OCI-LY1 (cell line): Measurements from ENCODE around the gene HDAC10.

Experiments used
- H2AFZ ChIP-seq: fragments of 200-600 bp; sonication (generic), shearing (Covaris generic); 2 replicates; pipeline ENCODE4 v1.6.0; 2014; ENCODE audit warnings: antibody characterized with exemption, mild to moderate bottlenecking, low read length
- H3F3A ChIP-seq: fragments of 200-600 bp; sonication (generic), shearing (Covaris generic); 2 replicates; pipeline ENCODE4 v1.6.0; 2014; ENCODE audit warnings: mild to moderate bottlenecking, antibody characterized with exemption, low read length, moderate library complexity; ENCODE audit not compliant: insufficient read depth
- H3K27ac ChIP-seq: fragments of 200-600 bp; sonication (generic); 2 replicates; pipeline ENCODE4 v1.5.1; 2014; ENCODE audit warnings: low read length, mixed run types, mild to moderate bottlenecking, low read depth; ENCODE audit not compliant: poor library complexity, severe bottlenecking
- H3K27me3 ChIP-seq: fragments of 200-600 bp; sonication (generic); 2 replicates; pipeline ENCODE4 v1.6.0; 2014; ENCODE audit warnings: antibody characterized with exemption, mild to moderate bottlenecking, low read length, moderate library complexity; ENCODE audit not compliant: insufficient read depth
- H3K36me3 ChIP-seq: fragments of 200-600 bp; sonication (generic); 2 replicates; pipeline ENCODE4 v1.6.1; 2014; ENCODE audit warnings: mild to moderate bottlenecking, antibody characterized with exemption, low read length, moderate library complexity, mixed read lengths; ENCODE audit not compliant: insufficient read depth
- H3K4me1 ChIP-seq: fragments of 200-600 bp; sonication (generic); 2 replicates; pipeline ENCODE4 v1.5.1; 2014; ENCODE audit warnings: mild to moderate bottlenecking, low read length, moderate library complexity; ENCODE audit not compliant: insufficient read depth, severe bottlenecking
- H3K4me2 ChIP-seq: fragments of 200-600 bp; sonication (generic), shearing (Covaris generic); 2 replicates; pipeline ENCODE4 v1.6.1; 2014; ENCODE audit warnings: low read length
- H3K4me3 ChIP-seq: fragments of 200-600 bp; sonication (generic); 2 replicates; pipeline ENCODE4 v1.5.1; 2014; ENCODE audit warnings: low read length, low read depth, mild to moderate bottlenecking, mixed read lengths; ENCODE audit not compliant: poor library complexity, severe bottlenecking
- H3K79me2 ChIP-seq: fragments of 200-600 bp; shearing (Covaris generic); 2 replicates; pipeline ENCODE4 v1.6.1; 2016; ENCODE audit warnings: mixed run types, low read length, mixed read lengths; ENCODE audit not compliant: insufficient read depth
- H3K9ac ChIP-seq: fragments of 200-600 bp; sonication (generic), shearing (Covaris generic); 2 replicates; pipeline ENCODE4 v1.6.1; 2014; ENCODE audit warnings: mild to moderate bottlenecking, low read length, mixed read lengths
- H3K9me2 ChIP-seq: fragments of 200-600 bp; sonication (generic), shearing (Covaris generic); 2 replicates; pipeline ENCODE4 v1.6.1; 2014; ENCODE audit warnings: low read depth, mild to moderate bottlenecking, low read length, mixed read lengths
- H3K9me3 ChIP-seq: fragments of 200-600 bp; shearing (Covaris generic); 2 replicates; pipeline ENCODE4 v1.6.1; 2014; ENCODE audit warnings: low read length, mixed read lengths
- H4K20me1 ChIP-seq: fragments of 200-600 bp; sonication (generic), shearing (Covaris generic); 2 replicates; pipeline ENCODE4 v1.6.0; 2016; ENCODE audit warnings: mild to moderate bottlenecking, low read length; ENCODE audit not compliant: insufficient read depth
- EZH2 ChIP-seq: fragments of 200-600 bp; sonication (generic), shearing (Covaris generic); IDR thresholded peaks from 2 replicates; pipeline ENCODE4 v1.8.0; 2017; ENCODE audit warnings: borderline replicate concordance, mixed run types, mild to moderate bottlenecking, antibody characterized with exemption, low read length, moderate library complexity, mixed read lengths
- TF ChIP-seq, protein P1 (sequence below): fragments of 200-600 bp; sonication (generic), shearing (Covaris generic); IDR thresholded peaks from 2 replicates; pipeline ENCODE4 v1.5.1; 2017; ENCODE audit warnings: mild to moderate bottlenecking, antibody characterized with exemption, low read length, moderate library complexity, mixed read lengths

The HDAC10 gene

GRCh38 chr22:50298937-50299784 lies 48.1 kb upstream of the HDAC10 start:
- Histone ChIP-seq H2AFZ (no peak overlapping the region), H3K27ac (no peak overlapping the region), H3K4me1 (peaks cover 11% of the 10 kb centered on the region), H3K36me3 (no peaks in the 10 kb centered on the region), H3K4me3 (peak overlapping the region; percentile 53), H4K20me1 (no peaks in the 10 kb centered on the region), H3K4me2 (peak overlapping the region; percentile 71), H3K9me3 (no peaks in the 10 kb centered on the region), H3F3A (0 out of 2 replicates have a peak, but pooled peaks cover 3% of the 10 kb centered on the region), H3K79me2 (no peaks in the 10 kb centered on the region), H3K27me3 (peaks cover 23% of the 10 kb centered on the region), H3K9me2 (no peaks in the 10 kb centered on the region), H3K9ac (0 out of 2 replicates have a peak overlapping the region, but pooled peaks have one; percentile 22)
- no peak for TF ChIP-seq EZH2

DNA sequence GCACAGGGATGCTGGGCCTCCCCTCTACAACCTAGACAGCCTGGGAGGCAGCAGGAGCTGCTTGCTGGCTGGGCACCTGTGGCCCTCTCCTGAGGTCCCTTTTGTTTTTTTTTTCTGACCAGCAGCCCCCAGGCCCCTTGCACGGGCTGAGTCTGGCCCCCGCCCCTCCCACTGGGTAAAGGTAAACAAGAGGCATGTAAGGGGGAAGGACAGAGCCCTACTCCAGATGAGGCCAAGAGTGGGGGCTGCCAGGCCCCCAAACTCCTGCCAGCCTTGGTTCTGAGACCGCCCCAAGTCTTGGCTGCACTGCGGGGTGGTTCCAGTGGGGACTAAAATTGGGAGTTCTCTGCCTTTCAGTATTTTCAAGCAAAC lies 47.2 kb upstream of the HDAC10 start:
- Histone ChIP-seq H3K4me1 (peaks cover 14% of the 10 kb centered on the region), H2AFZ (no peak overlapping the region), H3K4me2 (no peak overlapping the region), H3F3A (0 out of 2 replicates have a peak, but pooled peaks cover 3% of the 10 kb centered on the region), H3K79me2 (no peaks in the 10 kb centered on the region), H3K27me3 (peaks cover 24% of the 10 kb centered on the region), H3K9ac (no peak overlapping the region), H3K9me3 (no peaks in the 10 kb centered on the region), H4K20me1 (no peaks in the 10 kb centered on the region), H3K27ac (no peak overlapping the region), H3K4me3 (no peak overlapping the region), H3K36me3 (no peaks in the 10 kb centered on the region), H3K9me2 (no peaks in the 10 kb centered on the region)
- TF ChIP-seq, protein P1, sequence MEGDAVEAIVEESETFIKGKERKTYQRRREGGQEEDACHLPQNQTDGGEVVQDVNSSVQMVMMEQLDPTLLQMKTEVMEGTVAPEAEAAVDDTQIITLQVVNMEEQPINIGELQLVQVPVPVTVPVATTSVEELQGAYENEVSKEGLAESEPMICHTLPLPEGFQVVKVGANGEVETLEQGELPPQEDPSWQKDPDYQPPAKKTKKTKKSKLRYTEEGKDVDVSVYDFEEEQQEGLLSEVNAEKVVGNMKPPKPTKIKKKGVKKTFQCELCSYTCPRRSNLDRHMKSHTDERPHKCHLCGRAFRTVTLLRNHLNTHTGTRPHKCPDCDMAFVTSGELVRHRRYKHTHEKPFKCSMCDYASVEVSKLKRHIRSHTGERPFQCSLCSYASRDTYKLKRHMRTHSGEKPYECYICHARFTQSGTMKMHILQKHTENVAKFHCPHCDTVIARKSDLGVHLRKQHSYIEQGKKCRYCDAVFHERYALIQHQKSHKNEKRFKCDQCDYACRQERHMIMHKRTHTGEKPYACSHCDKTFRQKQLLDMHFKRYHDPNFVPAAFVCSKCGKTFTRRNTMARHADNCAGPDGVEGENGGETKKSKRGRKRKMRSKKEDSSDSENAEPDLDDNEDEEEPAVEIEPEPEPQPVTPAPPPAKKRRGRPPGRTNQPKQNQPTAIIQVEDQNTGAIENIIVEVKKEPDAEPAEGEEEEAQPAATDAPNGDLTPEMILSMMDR, result no peak
- no peak for TF ChIP-seq EZH2

DNA sequence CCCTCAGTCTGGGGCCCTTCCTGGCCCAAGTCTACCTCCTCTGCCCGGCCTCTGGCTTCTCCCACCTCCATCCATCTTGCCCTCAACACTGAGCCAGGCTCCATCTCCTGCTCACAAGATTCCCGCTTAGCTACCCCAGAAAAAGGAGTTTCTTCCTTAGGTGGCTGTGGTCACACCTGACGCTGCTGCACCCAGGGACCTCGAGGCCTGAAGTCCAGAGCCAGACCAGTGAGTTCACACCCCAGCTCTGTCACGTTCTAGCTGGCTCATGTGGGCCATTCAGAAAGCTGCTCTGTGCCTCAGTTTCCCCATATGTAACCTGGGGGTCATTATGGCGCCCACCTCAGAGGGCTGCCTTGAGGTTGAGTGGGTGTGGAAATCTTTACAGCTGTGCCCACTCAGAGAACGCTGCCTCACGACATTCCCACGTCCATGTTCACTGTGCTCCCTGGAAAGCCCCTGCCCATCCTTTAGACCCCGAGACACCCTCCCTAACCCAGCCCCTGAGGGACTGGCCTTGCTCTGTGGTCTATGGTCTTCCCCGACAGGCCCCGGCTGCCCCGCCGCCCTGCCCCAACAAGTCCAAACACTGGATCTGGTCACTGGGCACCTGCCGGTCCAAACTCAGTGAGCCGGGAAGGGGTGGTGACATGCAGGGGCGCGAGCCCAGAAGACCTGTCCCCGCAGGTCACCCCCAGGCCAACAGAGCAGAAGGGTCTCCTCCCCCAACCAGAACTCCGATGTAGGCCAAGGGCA lies 46.6 kb upstream of the HDAC10 start:
- Histone ChIP-seq H3K36me3 (no peaks in the 10 kb centered on the region), H3K4me3 (no peak overlapping the region), H3K79me2 (no peaks in the 10 kb centered on the region), H3K9ac (no peak overlapping the region), H3K9me3 (no peaks in the 10 kb centered on the region), H3K27ac (no peak overlapping the region), H2AFZ (no peak overlapping the region), H3K27me3 (peaks cover 24% of the 10 kb centered on the region), H3F3A (0 out of 2 replicates have a peak, but pooled peaks cover 3% of the 10 kb centered on the region), H3K4me1 (peaks cover 17% of the 10 kb centered on the region), H3K9me2 (no peaks in the 10 kb centered on the region), H3K4me2 (no peak overlapping the region), H4K20me1 (no peaks in the 10 kb centered on the region)
- TF ChIP-seq, protein P1, result no peak
- no peak for TF ChIP-seq EZH2
